ENCODE results near the gene ARHGAP30.

ARHGAP30 gene

DNA sequence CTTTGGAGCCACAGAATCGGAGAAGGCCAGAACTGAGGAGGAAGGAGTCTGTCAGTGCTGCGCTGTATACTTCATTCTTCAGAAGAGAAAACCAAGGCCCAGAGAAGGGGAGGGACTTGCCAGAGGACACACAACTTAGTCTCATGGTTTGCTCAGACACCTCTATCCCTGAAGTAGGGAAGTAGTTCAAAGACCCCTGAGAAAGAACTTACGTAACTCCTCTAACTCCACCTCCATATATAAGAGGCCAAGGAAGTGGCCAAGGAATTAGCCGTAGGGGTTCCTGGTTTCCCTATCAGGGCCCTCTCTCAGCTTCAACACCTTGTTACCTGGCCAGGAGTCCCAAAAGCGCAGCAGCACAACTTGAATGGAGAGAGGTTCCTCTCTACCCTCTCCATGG is 20.2 kb upstream of the ARHGAP30 start:
- no peak for DNase-seq (ENCODE audit: low read depth in 2 of 2)

GRCh38 chr1:161089251-161089924 is 19.7 kb upstream of the ARHGAP30 start, which contains the start of gene NECTIN4:
TSS of gene NECTIN4 (minus strand) at chr1:161089558. CDS start at chr1:161089296, 262 bp downstream.
- no peak for DNase-seq (ENCODE audit: low read depth in 2 of 2)

DNA sequence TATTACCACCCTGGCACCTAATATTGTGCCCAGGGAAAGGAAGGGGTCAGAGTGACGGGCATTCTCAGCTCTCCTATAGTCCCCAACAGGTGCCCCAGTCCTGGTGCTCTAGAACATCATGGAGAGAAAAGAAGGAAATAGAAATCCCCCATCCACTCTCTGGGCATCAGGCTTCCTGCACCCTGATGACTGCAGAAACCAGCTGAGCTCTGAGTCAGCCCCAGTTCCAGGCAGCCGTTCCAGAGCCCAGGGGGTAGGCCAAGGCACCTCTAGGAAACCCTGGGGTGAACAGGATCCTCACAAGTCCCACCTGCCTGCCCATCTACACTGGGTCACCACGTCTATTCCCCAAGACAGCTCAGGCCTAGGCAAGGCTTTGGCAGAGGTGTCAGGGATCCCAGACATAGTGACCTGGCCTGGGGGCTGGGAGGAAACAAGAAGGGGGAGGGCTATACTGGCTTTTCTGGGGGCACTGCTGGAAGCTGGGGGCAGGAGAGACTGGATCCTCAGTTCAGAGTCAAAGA is 19.0 kb upstream of the ARHGAP30 start:
- DNase-seq (ENCODE audit: low read depth in 2 of 2): no peak

GRCh38 chr1:161086457-161086856 is 16.8 kb upstream of the ARHGAP30 start:
- DNase-seq (ENCODE audit: low read depth in 2 of 2): no peak

- DNase-seq (ENCODE audit: low read depth in 2 of 2): no peak
Measured at GRCh38 chr1:161085165-161085564, 15.5 kb upstream of the ARHGAP30 start.

- DNase-seq (ENCODE audit: low read depth in 2 of 2): no peak
Measured at GRCh38 chr1:161084597-161084988, 14.9 kb upstream of the ARHGAP30 start.

DNA sequence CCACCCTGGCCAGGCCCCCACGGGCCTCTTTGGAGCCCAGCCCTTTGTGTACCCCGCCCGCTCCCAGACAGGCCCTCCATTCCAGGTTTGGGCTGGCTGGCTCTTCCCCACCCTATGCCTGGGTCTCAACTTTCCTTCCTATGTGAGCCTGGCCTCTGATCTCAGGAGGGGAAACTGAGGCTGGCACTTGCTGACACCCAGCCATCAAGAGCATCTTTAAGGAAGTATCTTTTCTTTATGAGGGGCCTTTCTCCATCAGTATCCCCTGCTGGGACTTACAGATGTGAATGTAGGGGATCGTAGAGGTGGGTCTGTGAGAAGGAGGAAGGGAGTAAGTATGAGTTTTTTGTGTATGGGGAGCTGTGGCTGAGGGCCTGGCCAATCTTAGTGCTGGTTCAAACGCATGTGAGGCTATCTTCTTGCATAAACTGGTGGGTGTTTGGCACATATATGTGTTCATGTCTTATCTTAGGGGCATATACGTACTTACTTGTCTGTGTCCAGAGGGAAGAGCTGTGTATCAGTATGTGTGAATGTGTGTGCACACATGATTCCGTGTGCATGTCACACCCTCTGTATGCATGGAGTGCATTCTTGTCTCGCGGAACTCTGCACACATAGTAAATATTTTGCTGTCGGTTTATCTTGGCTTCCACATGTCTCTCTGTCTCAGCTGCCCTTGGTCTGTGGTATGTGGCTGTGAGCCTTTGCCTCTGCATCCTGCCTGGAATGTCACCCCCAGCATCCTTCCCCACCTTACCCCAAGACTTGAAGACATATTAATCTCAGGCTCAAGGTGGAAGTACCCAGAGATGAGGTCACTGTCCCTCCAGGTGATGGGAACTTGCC is 14.3 kb upstream of the ARHGAP30 start:
- no peak for DNase-seq (ENCODE audit: low read depth in 2 of 2)

DNA sequence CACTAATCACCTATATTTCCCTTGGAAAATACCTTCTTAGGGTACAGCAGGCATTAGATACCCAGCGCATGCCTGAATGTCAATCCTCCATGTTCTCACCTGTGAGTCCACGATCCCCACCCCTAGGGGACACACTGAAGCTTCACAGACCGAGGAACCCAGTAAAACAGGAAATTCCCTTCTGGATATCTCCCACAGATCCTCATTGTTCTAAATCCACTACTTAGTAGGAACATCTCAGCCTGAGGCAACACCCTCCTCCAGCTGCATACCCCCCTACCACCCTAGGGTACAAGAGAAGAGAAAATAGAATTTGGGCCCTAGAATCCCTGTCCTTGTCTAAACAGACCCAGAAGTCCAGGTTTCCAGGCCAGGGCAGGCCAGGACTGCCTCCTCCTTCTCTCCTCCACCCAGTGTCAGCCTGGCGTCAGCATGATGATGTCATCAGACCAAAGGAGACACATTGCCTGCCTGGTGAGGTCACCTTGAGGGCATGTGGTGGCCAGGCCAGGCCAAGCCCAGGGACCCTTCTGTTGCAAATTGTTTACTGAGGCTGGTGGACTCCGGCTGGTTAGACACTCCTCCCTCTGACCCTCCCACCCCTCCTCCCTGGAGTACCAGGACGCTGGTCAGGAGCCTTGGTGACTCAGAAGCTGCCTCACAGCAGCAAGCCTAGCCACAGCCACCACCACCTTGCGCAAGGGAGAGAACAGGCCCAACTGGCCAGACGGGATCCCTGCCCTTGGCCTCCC is 13.5 kb upstream of the ARHGAP30 start:
- DNase-seq (ENCODE audit: low read depth in 2 of 2): no peak

DNA sequence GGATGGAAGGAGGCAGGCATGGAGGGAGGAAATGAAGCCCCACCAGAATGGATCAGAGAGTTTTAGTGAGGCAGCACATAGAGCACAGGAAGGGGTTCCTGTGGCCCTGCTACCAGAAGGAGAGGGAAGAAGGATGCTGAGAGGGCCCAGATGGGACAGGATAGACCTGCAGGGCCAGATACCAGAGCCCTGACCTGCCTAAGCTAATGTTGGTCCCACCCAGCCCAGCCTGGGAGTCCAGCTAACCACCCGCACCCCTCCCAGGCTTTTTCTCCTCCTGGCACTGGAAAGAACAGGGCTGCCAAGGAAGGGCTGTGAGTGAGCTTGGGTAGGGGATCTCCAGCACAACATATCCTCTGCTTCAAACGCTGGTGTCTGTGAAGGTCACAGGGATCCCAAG is 12.8 kb upstream of the ARHGAP30 start:
- no peak for DNase-seq (ENCODE audit: low read depth in 2 of 2)

DNA sequence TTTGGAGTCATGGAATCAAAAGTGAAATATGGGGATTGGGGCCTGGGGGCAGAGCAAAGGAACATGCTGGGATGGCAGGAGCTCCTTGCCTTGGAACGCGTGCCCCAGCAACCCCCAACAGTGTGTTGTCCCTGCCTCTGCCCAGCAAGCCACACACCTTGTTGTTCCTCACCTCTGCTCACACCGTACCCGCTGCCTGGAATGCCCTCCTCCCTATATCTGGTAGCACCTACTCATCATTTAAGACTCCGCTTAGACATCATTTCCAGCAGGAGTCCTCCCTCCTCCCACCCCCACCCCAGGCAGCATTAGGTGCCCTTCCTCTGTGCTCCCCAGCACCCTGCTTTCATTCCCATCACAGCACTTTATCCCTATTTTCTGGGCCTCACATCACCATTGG is 11.8 kb upstream of the ARHGAP30 start:
- DNase-seq (ENCODE audit: low read depth in 2 of 2): no peak

GRCh38 chr1:161080441-161081405 is 11.0 kb upstream of the ARHGAP30 start:
- no peak for DNase-seq (ENCODE audit: low read depth in 2 of 2)

- DNase-seq (ENCODE audit: low read depth in 2 of 2): no peak
Measured at GRCh38 chr1:161079436-161080110, 9.9 kb upstream of the ARHGAP30 start.

DNA sequence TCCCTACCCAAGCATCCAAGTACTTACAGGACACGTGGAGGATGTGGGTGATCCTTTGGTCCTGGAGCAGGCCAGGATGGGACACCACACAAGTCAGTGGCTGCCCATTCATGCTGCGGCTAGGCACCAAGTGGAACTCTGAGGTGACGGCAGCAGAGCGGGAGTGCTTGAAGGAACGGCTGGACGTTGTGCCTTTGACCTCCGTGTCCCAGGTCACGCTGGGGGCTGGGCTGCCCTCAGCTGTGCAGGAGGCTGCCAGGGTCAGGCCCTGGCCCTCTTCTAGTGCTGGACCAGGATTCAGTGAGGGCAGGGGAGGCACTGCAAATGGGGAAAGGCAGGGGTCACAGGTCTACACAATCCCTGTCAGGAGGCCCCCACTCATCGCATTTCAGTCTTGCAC is 7.7 kb upstream of the ARHGAP30 start:
- DNase-seq (ENCODE audit: low read depth in 2 of 2): no peak

DNA sequence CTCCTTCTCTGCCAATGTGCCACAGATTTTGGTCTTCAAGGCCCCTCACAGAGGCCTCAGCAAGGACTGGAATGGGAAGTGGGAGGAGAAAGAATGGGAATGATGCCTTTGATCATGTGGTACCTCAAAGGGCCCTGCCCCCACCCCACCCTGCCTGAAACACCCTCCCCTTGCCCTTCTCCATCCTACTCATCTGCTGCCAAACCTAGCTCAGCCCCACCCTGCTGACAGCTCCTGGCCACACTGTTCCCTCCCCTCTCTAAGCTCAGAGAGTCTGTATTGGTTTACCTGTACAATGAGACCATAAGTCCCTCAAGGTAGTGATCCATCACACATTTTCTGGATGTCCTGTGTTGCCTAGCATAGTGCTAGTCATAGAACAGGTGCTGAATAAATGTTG is 6.7 kb upstream of the ARHGAP30 start:
- no peak for DNase-seq (ENCODE audit: low read depth in 2 of 2)

GRCh38 chr1:161074676-161075368 is 5.1 kb upstream of the ARHGAP30 start:
- DNase-seq (ENCODE audit: low read depth in 2 of 2): no peak

DNA sequence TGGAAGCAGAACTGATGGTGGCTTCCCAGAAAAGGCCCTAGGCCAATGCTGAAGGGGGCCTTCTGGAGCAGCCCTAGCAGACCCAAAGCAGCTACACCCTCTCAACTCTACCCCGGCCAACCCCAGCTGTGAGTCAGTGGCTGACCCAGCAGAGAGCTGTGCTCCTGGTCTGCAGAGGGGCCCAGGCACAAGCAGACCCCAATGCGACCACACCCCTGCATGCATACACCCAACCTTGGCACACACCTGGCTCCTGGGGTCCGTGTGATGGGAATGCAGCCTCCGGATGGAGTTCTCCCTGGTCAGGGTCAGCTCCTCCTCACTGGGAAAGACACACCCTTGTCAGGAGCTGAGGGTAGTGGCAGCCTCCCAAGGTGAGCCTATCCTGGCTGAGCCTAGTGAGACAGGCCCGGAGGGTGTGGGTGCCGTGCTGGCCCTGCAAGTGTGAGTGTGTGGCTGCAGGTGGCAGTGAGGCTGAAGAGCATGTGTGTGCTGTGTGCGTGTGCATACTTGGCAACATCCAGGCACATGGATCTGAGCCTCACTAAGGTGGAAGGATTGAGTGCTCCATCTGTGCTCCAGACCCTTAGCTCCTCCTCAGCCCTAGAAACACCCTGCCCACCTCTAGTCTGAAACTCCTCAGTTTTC is 3.9 kb upstream of the ARHGAP30 start:
- no peak for DNase-seq (ENCODE audit: low read depth in 2 of 2)

- DNase-seq (ENCODE audit: low read depth in 2 of 2): no peak
Measured at GRCh38 chr1:161072751-161073449, 3.2 kb upstream of the ARHGAP30 start.

- no peak for DNase-seq (ENCODE audit: low read depth in 2 of 2)
Measured at GRCh38 chr1:161071886-161072371, 2.2 kb upstream of the ARHGAP30 start.

- no peak for DNase-seq (ENCODE audit: low read depth in 2 of 2)
Measured at GRCh38 chr1:161070761-161071160, 1.1 kb upstream of the ARHGAP30 start.

Measured in fibroblast of skin of left biceps (primary cell).